Left lung (tissue), 10 donors: ENCODE data around the gene MPPED2. TPM values are rescaled to one million over a fixed set of nuclear protein-coding genes. Genes with fewer than 3 reads are reported as not detected.
A peak's percentile ranks its signal among the peaks of the same experiment; 100 is the strongest.

ENCODE experiments used
- ATAC-seq: fragments of 200-7000 bp; cut with Tn5 transposase; one replicate; pipeline ENCODE4 v1.9.1; 2020; ENCODE audit warnings: moderate library complexity
- DNase-seq, 4 donors: peaks; one replicate each; pipeline ENCODE4 v3.0.0-alpha.2; 2013 to 2020
- H3K27ac ChIP-seq, 2 donors: fragments of 200-600 bp; sonication (generic) in 1 of 2; one replicate each; pipeline versions ENCODE4 v1.5.0 to v1.8.0; 2020 to 2021
- H3K27me3 ChIP-seq, 2 donors: fragments of 200-600 bp; sonication (generic) in 1 of 2; one replicate each; pipeline versions ENCODE4 v1.5.0 to v1.8.0; 2020 to 2021
- H3K36me3 ChIP-seq, 2 donors: fragments of 200-600 bp; sonication (generic) in 1 of 2; one replicate each; pipeline versions ENCODE4 v1.5.0 to v1.8.0; 2020 to 2021
- H3K4me1 ChIP-seq, 2 donors: fragments of 200-600 bp; one replicate each; pipeline ENCODE4 v1.8.0; 2021
- H3K4me3 ChIP-seq, 2 donors: fragments of 200-600 bp; sonication (generic) in 1 of 2; one replicate each; pipeline versions ENCODE4 v1.5.0 to v1.8.0; 2020 to 2021; ENCODE audit warnings: mild to moderate bottlenecking in 1 of 2
- H3K9me3 ChIP-seq, 2 donors: fragments of 200-600 bp; sonication (generic) in 1 of 2; one replicate each; pipeline versions ENCODE4 v1.5.0 to v1.8.0; 2020 to 2021
- CTCF ChIP-seq, 2 donors: fragments of 200-600 bp; sonication (generic) in 1 of 2; IDR thresholded peaks; one replicate each; pipeline versions ENCODE4 v1.5.0 to v1.8.0; 2021; ENCODE audit warnings: antibody characterized with exemption in 2 of 2
- intact Hi-C, 2 donors: fragments of 100-400 bp; cut with DNase I; formaldehyde crosslinking; loops; one replicate each; pipeline versions ENCODE4 v1.11.2 to v1.14.2; 2022
- polyA plus RNA-seq, 6 donors: library from polyadenylated mRNA; unstranded; fragments of 120-200 nt; gene quantifications; one replicate each; pipeline ENCODE4 v1.2.1, GENCODE V29; 2013; ENCODE audit not compliant: insufficient read length in 6 of 6
- total RNA-seq, 2 donors: library from RNA; stranded (reverse); fragmentation: NEBNext Ultra II Directional; extraction: Animal tissue kit (Norgen Biotek cat#: 25700); gene quantifications; one replicate each; pipeline ENCODE4 v1.2.1, GENCODE V29; 2021
- donor health status: DM: no; HTN: yes; CAD: no.
- donor health status: DM: no; HTN: no; CAD: no.

The MPPED2 gene
- total and polyA plus RNA-seq, 8 donors = 0.26 to 5.3 (median 3.2) TPM

GRCh38 chr11:30496935-30497334 lies 89.2 kb downstream of the MPPED2 start:
- intact Hi-C loops = no loop called here
- ATAC-seq (no peak), DNase-seq (no peak)
- H3K4me3 ChIP-seq = no peak overlapping the region
- H3K4me1 ChIP-seq = no peaks in the 10 kb centered on the region
- no peak for TF ChIP-seq CTCF (IDR thresholded peaks at IDR 0.05)
- H3K27me3 ChIP-seq = no peaks in the 10 kb centered on the region
- no peak overlapping the region for H3K27ac ChIP-seq
- no peaks in the 10 kb centered on the region for H3K36me3 ChIP-seq
- no peaks in the 10 kb centered on the region for H3K9me3 ChIP-seq

GRCh38 chr11:30495437-30495836 lies 90.7 kb downstream of the MPPED2 start:
- Histone ChIP-seq H3K9me3 (no peaks in the 10 kb centered on the region), H3K4me3 (no peak overlapping the region), H3K27ac (no peak overlapping the region), H3K27me3 (no peaks in the 10 kb centered on the region), H3K4me1 (no peaks in the 10 kb centered on the region), H3K36me3 (no peaks in the 10 kb centered on the region)
- no peak for DNase-seq
- intact Hi-C loops = no loop called here
- TF ChIP-seq CTCF (IDR thresholded peaks at IDR 0.05) = no peak
- no peak for ATAC-seq

- no peak for DNase-seq
- Histone ChIP-seq H3K4me1 (peaks cover 4 to 21% of the 10 kb centered on the region in 2 donors), H3K27me3 (no peaks in the 10 kb centered on the region), H3K36me3 (no peaks in the 10 kb centered on the region), H3K4me3 (no peak overlapping the region), H3K27ac (no peak overlapping the region), H3K9me3 (no peaks in the 10 kb centered on the region)
- intact Hi-C loops = no loop called here
- no peak for TF ChIP-seq CTCF (IDR thresholded peaks at IDR 0.05)
- no peak for ATAC-seq
Measured at GRCh38 chr11:30489511-30489910, 96.6 kb downstream of the MPPED2 start.

GRCh38 chr11:30489076-30489475 lies 97.1 kb downstream of the MPPED2 start:
- Histone ChIP-seq H3K4me3 (no peak overlapping the region), H3K27me3 (no peaks in the 10 kb centered on the region), H3K4me1 (peaks cover 4 to 21% of the 10 kb centered on the region in 2 donors), H3K36me3 (no peaks in the 10 kb centered on the region), H3K9me3 (no peaks in the 10 kb centered on the region), H3K27ac (no peak overlapping the region)
- TF ChIP-seq CTCF (IDR thresholded peaks at IDR 0.05) = no peak
- DNase-seq (no peak), ATAC-seq (no peak)
- intact Hi-C loops = no loop called here

GRCh38 chr11:30488304-30488998 lies 97.7 kb downstream of the MPPED2 start:
- DNase-seq = peak in 2 of 4 donors; percentile 70 to 87
- Histone ChIP-seq H3K4me1 (peaks cover 4 to 21% of the 10 kb centered on the region in 2 donors), H3K36me3 (no peaks in the 10 kb centered on the region), H3K27ac (no peak overlapping the region), H3K4me3 (no peak overlapping the region), H3K9me3 (no peaks in the 10 kb centered on the region), H3K27me3 (no peaks in the 10 kb centered on the region)
- TF ChIP-seq CTCF (IDR thresholded peaks at IDR 0.05) = no peak
- ATAC-seq = peak; percentile 89
- intact Hi-C loops = no loop called here
